HL-60 (cell line): ENCODE results near the gene ADGRG1.

ENCODE experiments used
- CTCF ChIP-seq: IDR thresholded peaks from one replicate; pipeline ENCODE4 v1.5.1; 2011; ENCODE audit warnings: low read length, control low read depth, inconsistent platforms; ENCODE audit not compliant: insufficient read depth
- POLR2AphosphoS5 ChIP-seq: IDR thresholded peaks from 2 replicates; pipeline ENCODE4 v1.6.1; 2012; ENCODE audit warnings: low read depth

DNA sequence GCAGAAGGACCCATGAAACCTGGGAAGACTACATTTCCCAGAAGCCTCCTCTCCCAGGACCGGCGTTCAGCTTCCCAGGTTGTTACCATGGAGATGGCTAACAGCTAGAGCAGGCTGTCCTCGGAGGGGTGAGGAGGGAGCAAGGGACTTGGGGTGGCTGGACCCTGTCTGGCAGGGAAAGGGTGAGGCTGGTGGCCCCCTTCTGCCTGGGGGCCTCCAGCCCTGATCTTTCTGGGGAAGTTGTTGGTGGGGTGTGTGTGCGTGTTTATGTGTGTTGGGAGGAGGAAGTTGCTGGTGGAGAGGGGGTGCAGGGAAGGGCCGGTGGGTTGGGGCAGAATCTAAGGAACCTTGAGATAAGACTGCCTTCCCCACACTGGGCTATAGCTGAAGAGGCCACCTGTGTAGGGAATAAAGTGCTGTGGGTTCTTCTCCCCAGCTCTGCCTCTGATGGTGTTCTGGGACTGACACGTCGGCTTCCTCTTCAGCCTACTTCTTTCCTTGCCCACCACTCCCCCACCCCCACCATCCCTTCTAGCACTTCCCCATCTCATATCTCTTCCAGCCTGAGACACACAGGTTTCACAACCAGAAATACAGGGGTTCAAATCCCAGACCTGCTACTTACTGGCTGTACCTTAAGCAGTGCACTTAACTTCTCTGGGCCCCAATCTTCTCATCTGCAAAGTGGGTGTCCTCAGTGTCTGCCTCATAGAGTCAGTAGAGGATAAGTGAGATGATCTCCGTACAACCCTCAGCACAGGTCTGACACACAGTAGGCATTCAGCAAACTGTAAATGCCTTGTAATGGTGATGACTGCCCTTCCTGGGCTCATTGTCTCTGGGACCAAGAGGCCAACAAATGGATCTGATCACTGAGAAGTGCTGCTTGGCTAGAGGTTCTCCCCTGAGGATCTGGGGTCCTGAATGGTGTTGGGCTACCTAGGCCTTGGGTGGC lies 66.6 kb downstream of the ADGRG1 start, which contains the start of gene DRC7:
- peak; percentile 77 for TF ChIP-seq POLR2AphosphoS5
- TF ChIP-seq CTCF: no peak
